ENCODE data around the gene COA1.
"Not testable (repeated sequence)": the region's sequence is repeated elsewhere in the genome, so short reads cannot be mapped to it uniquely, and the experiment has no call there.

Gene COA1

DNA sequence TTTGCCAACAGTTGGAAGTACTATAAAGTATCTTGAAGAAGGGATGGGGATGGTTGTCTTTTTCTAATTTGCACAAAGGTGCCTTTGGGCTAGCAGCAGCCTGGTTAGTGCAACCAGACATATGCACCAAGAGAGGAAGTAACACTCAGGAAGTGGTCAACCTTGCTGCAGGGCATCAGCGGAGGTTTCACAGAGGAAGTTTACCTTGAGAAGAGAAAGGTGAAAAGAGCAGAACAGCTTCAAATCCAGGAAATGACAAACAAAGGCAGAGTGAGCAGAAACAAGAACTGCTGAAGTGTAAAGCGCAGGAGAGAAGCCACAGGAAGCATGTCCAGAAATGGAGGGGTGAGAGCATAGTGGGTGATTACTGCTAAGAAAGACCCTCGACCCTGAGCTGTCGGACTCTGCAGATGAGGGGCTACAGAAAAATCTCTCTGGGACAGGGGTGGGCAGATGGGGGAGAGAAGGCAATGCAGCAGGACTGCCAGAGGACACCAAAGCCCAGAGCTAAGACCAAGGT, 79.5 kb downstream of the COA1 start:
- DNase-seq = peak in 1 of 2 experiments; percentile 64

DNA sequence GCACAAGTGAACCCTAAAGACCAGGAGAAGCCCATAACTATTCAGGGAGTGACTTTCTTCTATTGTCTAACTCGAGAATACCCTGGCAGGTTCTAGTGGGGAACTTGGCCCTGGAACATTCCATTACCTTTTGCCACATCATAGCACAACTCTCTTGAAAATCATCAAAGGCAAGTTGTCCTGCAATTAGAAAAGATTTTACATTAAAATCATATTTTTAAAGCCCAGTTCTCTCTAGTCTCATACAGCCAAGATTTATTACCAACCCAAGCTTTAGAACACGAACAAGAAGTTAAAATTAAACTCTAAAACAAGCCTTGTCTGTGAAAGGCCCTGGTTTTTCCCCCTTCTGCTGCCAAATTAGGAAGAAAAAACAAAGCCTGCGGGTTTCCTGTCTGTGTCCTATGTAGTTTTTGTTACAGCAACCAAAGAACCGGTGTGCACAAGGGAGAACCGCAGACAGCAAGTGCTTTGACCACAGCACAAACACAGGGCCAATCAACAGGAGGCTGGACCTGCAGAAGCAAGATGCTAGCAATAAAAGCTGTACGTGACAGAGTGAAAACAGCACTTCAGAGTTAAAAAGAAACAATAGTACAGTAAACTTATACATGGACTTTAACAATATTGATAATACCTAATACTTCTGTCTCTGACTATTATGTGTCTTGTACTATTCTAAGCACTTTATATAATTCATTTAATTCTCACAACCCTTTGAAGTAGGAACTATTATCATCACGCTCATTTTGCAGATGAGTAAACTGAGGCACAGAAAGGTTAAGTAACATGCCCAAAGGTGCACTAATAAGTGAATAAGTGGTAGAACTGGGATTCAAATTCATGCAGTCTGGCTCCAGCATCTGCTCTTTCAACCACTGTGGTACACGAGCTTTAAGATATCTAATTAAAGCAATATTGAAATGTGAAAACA, 80.6 kb downstream of the COA1 start:
- DNase-seq = peak in 1 of 2 experiments; percentile 54

DNA sequence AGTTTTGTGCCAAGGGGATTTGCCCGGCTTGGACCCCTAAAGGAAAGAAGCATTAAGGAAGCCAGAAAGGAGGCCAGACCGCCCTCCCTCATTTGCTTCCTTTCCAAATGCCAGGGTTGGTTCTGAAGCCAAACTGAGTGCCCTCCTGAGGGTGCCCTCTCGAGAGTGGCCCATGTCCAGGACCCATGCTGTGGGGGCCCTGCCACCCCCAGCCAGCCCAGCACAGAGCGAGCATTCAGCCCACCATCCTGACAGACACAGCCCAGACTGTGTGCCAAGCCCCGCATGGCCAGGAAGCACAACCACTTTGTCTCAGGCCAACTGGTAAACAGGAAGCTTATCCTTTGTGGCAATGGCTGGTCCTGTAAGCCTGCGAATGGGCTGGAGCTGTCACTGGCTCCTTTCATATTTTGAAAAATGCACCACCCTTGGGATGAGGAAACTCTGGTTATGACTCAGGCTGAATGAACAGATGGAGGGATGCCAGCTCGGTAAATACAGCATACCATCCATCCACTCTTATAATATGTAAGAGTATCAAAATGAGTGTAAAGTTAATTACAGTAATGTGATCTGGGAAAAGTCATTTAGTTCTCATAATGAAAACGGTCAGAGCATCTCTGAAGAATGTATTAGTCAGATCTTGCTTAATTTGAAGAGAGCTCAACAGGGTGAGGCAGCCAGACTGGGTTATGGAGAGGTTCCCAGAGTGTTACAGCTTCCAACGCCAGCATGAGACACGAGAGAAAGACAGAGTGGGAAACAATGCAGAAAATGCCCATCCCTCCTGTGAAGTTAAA, 81.5 kb downstream of the COA1 start:
- peak; percentile 89 to 94 for DNase-seq

DNA sequence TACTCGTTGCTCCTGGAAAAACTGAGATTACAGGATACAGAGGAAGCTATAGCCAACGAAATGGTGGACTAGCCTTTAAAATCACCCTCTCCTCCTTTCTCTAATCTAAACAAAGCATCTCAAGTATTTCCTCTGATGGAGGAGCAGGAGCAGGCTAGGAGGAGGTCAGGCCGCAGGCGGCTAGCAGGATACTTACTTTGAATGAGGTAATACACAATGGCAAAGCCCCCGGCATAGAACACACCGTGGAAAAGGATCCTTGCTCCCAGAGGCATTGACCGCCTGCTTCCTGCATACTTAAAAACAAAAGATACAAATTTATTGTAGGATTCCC, 82.0 kb downstream of the COA1 start:
- peak in 1 of 2 experiments; percentile 36 for DNase-seq

DNA sequence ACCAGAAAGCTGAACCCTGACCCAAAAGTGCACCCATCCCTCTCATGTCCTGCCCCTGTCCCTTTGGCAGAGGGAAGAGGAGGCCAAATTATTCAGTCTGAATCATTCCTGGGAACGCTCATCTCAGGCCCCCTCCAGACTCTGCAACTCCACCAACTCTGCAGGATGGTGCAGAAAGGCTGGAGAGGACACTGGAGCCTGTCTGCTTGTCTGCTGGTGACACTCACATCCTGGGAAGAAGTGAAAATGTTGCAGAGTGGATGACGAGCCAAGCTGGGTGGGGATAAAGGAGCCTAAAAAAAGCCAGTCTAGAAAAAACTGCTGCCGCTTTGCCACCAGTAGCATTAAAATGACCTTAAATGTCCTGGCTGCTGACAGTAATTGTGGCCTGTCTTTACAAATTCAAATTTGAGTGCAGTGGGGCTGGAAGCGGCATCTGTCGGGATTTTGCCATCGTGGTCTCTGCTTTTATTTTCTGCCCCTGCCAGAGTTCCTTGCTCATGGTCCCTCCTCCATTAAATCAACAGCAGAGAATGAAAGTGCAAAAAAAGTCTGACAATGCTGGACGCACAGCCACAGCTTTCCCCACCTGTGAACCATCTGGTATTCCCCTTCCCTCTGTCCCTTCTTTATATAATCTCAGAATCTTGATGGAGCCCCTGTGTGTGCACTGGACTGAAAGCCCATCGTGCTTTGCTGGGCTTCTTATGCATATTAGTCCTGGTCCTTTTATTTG, 82.6 kb downstream of the COA1 start:
- no peak for DNase-seq

DNA sequence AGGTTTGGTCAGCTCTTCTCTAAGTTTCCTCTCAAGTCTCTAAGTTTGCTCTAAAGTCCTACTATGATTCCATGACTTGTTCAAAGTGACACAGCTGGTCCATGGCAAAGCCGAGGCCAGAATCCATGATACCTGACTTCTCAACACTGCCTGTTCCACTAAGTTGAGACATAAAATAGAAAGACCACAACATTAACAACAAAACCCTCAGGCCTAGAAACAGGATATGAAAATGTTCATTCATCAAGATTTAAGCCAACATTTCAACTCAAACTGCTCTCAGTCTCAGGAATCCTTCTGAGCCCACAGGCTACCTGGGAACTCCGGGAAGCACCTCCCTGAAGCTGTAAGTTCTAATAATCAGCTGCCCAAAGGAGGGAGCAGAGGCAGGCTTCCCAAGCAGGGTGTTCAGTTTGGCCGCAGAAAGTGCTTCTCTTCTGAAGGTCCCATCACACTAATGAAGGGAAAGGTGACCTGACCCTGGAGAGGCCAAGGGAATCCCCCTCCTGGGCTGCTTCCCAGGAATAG, 83.6 kb downstream of the COA1 start:
- DNase-seq = no peak

DNA sequence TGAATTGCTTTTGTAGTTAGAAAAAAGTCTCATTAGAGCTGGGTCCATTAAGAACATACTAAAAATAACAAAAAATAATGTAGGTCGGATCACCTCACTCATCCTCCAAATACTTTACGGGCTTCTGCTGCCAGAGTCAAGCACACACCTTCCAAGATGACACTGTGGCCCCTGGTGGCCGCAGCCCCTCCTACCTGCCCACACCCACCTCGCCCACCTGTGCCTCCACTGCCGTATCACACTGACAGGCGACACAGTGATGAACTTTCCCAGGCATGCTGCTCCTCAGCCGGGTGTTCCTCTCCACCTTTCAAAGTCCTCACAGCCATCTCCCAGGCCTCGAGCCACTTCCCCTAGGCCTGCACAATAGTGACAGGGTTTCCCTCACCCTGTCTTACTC, 85.5 kb downstream of the COA1 start:
- DNase-seq = no peak

DNA sequence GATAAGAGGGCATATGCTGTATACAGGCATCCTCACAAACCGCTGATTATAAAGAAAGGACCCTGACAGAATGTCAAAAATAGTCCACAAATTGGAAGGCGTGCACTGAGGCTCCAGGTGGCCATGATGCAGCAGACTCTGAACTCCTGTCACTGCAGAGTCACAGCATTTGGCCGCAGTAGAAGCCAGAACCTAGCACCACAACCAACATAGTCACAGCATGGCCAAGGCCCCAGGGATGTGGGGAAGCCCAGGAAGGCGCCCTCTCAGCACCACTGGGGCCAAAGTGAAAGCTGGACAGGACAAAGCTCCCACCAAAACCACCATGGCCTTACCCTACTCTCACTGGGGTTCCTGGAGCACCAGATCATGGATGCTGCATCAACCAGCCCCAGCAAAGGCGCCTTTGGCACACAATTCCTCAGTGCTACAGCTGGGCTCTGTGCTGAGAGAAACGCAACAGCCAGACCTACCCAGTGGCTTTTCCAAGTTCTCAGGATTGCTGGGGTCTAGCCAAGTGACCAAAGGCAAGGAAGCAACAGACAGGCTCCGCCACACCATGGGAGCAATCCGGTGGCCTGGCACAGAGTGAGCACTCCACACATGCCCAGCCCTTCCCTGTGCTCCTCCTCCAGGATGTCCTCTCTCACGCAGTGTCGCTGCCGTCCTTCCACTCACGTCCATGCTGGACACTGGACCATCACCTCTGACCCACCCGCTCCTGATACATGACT, 86.3 kb downstream of the COA1 start:
- no peak for DNase-seq

DNA sequence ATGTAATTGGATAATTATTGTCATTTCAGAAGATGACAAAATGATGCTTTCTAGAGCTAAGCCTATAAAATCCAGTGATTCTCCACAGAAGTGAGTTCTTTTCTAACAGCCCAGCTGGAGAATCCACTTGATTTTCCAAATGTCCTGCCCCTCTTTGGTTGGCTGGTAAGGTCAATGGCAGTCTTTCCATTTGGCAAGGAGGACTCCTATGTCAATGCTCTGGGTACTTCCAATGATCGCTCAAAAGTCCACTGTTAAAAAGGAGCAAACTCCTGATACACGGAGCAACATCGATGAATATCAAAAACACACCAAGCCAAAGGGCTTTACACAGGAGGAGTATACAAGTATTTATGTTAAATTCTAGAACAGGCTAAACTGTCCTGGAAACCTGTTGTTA, 88.6 kb downstream of the COA1 start:
- no peak for DNase-seq

DNA sequence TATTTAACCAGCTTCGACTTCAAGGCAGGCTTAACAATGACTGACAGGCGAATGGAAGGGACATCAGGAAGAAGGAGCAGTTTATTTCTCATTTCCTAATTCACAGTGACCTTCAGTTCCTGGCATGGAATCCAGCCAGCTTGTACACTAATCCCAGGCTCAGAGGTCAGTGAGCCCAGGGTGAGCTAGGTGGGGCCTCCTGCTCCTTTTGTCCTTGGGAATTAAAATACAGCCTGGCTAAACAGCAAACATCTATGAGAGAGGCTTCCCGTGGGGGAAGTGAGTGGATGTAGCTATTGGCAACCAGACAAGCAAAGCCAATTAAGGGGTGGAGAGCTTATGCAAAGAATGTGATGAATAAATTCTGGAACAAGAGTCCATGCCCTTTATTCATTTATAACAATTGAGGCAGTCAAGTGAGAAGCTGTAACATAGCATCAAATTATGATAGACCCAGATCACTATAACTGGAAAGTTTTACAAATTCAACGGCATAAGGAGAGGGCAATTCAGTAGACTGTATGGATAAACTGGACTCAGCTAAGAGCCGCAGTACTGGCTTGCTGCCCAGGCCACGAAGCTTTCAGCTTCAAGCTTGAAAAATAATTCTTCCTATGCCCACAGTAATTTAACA, 89.3 kb downstream of the COA1 start:
- DNase-seq = peak in 1 of 2 experiments; percentile 13

DNA sequence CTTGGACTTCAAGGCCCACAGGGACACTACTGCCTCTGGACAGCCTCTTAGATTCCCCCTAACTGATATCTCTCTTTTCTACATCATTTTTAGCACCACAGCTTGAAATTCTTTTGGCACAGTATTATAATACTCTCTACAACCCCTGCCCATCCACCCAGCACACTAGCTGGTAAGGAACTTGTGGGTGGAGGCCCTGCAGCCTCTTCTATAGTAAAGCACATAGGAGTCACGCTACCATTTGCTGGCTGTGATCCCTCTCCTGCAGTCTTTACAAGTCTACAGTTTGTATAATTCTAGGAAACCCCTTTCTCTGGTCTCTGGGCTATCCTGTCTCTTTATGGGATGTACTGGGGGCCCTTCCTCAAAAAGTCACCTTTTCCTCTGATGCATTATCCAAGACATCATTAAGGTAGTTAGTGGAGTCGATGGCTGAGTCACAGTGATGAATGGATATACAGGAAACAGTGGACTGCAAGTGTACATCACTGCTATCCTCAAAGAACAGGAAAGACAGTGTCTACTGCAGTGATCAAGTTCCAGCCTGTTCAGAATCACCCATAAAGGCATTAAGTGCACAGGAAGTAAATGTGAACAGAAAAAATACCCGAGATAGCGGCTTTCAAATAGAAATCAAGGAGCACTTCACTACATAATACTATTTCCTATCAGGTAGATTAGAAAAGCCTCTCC, 92.1 kb downstream of the COA1 start:
- no peak for DNase-seq

DNA sequence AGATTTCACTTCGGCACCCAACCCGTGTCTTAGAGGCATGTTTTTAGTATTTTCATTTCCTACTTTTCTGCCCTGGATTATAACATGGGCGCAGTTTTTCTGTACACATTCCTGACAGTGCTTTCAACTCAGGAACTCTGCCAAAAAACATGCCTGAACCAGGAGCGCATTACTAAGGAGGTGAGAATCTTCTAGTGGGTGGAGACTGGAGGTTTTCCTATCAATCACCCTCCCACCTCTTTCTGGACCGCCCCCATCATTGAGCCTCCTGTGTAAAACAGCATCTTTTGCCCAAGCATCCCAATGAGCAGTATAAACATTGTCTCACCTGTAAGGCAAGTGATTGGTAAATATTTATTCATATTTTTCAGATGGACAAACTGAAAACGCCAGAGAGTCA, 93.2 kb downstream of the COA1 start:
- DNase-seq = peak in 1 of 2 experiments; percentile 25

DNA sequence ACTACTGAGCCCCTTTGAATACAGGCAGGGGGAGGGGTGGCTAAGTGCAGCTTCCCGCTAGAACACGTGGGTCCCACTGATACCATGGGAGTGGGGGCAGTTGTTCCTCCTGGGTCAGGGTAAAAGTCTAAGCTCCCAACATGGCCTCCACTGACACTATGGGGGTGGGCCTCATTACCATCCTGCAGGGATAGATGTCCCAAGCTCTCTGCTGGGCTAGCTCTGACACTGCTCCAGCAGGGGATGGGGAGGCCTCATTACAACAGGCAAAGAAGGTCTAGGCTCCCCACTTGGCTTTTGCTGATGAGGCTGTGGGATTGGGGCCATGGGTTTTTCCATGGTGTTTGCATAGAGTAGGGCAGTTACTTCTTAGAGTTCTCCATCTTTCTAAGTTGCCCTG, 94.9 kb downstream of the COA1 start:
- no peak for DNase-seq

DNA sequence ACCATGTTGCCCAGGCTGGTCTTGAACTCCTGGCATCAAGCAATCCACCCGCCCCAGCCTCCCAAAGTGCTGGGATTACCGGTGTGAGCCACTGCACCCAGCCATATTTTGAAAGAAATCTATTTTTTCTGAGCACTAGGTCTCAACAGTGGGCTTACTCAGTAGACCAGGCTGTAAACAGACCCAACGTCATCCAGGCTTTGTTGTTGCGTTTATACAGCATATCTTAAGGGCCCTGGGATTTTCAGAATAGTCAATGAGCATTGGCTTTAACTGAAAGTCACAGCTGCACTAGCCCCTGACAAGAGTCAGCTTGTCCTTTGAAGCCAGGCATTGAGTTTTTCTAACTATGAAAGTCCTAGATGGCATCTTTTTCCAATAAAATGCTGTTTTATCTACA, 96.6 kb downstream of the COA1 start:
- DNase-seq = no peak

DNA sequence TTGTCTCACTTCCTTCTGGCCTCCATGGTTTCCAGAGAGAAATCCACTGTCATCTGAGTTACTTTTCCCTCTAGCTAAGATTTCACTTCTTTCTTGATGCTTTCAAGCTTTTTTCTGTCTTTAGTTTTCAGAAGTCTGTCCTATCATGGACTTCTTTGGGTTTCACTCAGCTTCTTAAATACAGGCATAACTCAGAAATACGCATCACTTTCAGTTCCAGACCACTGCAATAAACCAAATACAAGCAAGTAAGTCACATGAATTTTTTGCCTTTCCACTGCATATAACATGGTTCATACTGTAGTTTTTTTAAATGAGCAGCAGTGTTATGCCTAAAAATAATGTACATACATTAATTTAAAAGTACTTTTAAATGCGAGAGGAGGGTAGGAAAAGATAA, 97.8 kb downstream of the COA1 start:
- DNase-seq = no peak

DNA sequence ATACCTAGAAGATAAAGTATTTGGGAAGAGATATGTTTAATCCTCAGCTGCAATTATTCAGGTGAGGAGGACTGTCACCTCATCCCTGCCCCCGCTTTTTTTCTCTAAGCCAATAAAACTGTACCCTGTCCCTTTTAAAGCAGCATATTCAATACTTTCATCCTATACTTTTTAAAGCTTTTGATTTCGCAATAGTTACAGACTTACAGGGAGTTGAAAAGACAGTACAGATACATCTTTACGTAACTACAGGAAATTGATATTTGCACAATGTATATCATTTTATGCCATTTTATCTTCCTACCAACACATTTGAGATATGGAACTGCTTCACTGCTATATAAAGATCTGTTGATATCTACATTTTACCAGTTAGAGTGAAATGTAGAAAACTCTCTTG, 98.8 kb downstream of the COA1 start:
- no peak for DNase-seq

DNA sequence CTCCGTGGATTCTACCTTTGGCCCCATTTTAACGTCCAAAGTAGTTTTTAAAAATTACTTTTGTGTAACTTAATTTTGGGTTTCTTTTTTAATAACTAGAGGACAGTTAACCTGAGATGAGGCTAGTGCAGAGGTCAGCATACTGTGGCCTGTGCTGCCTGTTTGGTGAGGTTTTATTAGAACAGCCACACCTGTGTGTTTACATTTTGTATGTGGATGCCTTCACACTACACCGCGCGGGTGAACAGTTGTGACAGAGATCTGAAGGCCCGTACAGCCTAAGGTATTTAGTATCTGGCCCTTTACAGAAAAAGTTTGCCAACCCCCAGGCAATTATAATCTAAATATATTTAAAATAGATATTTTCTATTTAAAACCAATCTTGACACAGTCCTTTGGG, 99.5 kb downstream of the COA1 start:
- DNase-seq = no peak

DNA sequence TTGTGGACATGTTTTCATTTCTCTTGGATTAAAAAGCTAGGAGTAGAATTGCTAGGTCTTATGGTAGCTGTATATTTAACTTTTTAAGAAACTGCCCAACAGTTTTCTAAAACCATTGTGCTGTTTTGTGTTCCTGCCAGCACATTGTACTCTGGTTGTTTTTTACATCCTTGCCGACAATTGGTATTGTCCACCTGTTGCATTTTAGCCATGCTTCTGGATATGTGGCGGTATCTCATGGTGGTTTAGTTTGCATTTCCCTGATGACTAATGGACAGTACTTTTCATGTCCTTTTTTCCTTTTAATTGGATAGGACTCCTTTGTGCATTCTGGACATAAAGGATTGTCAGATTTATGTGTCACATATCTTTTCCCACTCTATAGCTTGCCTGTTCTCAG, 100.9 kb downstream of the COA1 start:
- no peak for DNase-seq

DNA sequence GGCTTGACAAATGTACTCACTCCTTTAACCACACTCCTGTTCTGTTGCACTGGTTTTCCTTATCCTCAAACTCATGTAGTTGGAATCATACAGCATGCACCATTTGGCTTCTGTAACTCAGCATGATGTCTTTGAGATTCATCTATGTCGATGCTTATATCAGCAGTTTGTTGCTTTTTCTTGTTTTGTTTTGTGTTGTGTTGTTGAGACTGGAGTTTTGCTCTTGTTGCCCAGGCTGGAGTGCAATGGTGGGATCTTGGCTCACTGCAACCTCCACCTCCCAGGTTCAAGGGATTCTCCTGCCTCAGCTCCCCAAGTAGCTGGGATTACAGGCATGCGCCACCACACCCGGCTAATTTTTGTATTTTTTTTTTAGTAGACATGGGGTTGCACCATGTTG, 101.5 kb downstream of the COA1 start:
- DNase-seq = not testable (repeated sequence)

DNA sequence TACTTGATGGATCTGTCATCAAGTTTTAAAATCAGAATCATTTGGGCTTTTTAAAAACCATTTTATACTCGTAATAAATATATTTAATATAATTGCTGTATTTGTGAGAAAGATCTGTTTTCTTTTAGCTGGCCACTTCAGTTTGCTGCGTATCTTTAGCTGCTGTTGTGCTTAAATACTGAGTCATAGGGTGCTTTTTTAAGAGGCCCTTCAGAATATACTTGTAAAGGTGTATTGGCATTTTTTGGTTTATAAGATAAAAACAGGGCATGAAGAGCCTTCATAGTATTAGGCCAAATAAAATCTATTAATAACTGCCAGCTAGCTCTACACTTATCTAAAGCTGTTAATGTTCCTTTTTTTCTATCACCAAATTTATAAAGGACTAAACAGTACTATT, 102.6 kb downstream of the COA1 start:
- DNase-seq = no peak

DNA sequence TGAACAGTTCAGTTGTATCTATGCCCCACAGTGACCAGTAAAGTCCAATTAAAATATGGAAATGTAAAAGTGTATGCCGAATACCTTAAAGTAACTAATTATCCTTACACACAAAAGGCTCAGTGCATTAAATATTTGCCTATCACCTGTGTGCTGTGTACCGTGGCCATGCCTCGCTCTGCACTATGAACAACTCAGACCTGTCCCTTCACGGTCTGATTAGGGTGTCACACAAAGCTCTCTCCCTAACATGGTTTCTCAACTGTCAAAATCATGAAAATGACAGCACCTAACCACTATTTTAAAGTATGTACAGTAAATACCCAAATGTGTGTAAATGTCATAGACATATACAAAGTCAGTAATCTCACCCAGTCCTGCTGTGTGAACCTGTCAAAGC, 103.3 kb downstream of the COA1 start:
- no peak for DNase-seq

Data from SW 1271 (cell line).